Stimulated activated CD8-positive, alpha-beta memory T cell treated with anti-CD3 and anti-CD28 coated beads, Interleukin-2, amount 100 ng/mL, for 48 hours (primary cell): ENCODE results near the gene APAF1.
"Not testable (repeated sequence)": the region's sequence is repeated elsewhere in the genome, so short reads cannot be mapped to it uniquely, and the experiment has no call there.

Experiments
- DNase-seq, 2 donors: peaks; one replicate each; pipeline ENCODE4 v3.0.0-alpha.2; 2020; ENCODE audit warnings: low read depth in 2 of 2

Gene APAF1

GRCh38 chr12:98755855-98756254 is 110.8 kb downstream of the APAF1 start:
- not testable (repeated sequence) for DNase-seq

- no peak for DNase-seq
Observed at GRCh38 chr12:98757455-98757854, 112.4 kb downstream of the APAF1 start.

GRCh38 chr12:98758331-98758730 is 113.2 kb downstream of the APAF1 start:
- no peak for DNase-seq

GRCh38 chr12:98763656-98764055 is 118.6 kb downstream of the APAF1 start:
- no peak for DNase-seq

GRCh38 chr12:98767248-98767647 is 122.2 kb downstream of the APAF1 start:
- DNase-seq, result no peak

DNA sequence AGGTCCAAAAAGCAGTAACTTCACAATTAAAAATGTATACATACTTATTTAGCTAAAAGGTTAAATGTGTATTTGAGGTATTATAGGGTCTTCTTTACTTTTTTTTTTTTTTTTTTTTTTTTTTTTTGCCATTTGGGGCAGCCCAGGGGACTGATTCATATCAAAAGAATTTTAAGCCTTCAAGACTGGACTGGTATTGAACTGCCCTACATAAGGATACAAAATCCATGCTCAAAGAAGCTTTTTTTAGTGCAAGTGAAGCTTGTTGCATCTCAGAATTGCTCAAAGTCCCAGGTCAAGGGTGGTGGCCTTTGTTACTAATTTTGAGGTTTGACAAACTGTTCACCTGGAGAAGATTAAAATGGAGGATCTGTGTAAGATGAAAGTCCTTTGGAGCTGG is 124.0 kb downstream of the APAF1 start:
- no peak for DNase-seq

DNA sequence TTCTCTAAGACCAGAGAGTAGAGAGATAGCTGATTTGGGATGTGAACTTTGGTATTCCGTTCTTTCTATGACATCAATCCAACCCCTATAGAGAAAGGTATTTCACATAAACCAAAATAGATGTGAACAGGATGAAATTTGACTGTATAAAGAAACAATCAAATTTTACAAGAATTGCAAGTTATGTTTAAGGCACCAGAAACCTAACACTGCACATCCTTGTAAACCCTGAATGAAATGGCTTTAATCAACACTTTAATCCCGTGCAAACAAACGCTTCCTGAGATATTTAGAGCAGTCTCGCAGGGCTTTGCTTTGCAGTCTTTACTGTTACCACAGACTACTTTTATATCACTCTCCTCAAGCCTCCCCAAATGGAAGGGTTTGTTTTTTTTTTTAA is 125.1 kb downstream of the APAF1 start:
- DNase-seq, result no peak

- DNase-seq, result no peak
Observed at GRCh38 chr12:98771811-98772752, 127.0 kb downstream of the APAF1 start.

GRCh38 chr12:98772818-98773217 is 127.7 kb downstream of the APAF1 start:
- DNase-seq, result no peak

GRCh38 chr12:98780261-98780660 is 135.2 kb downstream of the APAF1 start:
- no peak for DNase-seq

- DNase-seq, result no peak
Observed at GRCh38 chr12:98783420-98783819, 138.3 kb downstream of the APAF1 start.
